Forelimb muscle (tissue), 1 donor: ENCODE results near the gene OPRL1. TPM values are rescaled to one million over a fixed set of nuclear protein-coding genes. Genes with fewer than 3 reads are reported as not detected.

Source experiments
- DNase-seq: peaks from one replicate; pipeline ENCODE4 v3.0.0-alpha.2; 2013; ENCODE audit warnings: low read depth
- polyA plus RNA-seq: library from polyadenylated mRNA; unstranded; fragments of 120-200 nt; gene quantifications from one replicate; pipeline ENCODE4 v1.2.1, GENCODE V29; 2013; ENCODE audit not compliant: insufficient read length

The OPRL1 gene
- polyA plus RNA-seq, 1 donor: 1.1 TPM

GRCh38 chr20:64102647-64103354 lies 22.9 kb downstream of the OPRL1 start:
- no peak for DNase-seq

GRCh38 chr20:64103871-64104666 lies 24.2 kb downstream of the OPRL1 start:
- DNase-seq: no peak

DNA sequence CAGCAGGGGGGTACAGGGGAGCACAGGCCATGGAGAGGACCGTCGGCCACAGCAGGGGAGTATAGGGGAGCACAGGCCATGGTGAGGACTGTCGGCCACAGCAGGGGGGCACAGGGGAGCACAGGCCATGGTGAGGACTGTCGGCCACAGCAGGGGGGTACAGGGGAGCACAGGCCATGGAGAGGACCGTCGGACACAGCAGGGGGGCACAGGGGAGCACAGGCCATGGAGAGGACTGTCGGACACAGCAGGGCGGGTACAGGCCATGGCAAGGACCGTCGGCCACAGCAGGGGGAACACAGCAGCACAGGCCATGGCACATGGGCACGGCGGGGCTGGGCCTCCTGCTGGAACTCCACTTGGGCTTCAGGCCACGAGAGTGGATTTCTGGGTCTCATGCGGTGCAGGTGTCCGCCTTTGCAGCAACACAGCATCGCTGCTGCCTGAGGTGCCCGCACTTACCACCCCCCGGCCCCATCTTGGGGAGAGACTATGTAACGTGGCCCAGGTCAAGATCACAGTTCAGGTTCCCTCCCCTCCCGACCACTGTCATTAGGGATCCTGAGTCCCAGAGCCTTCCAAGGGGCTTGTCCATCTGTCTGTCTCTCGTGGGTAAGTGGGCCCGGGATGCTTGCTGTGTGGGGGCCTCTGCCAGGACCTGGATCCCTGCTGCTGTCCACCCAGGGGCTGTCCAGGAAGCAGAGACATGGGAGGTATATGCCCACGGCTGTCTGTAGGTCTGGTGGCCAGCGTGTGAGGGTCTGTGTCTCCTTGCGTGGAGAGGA lies 25.0 kb downstream of the OPRL1 start:
- no peak for DNase-seq

- no peak for DNase-seq
Measured at GRCh38 chr20:64105846-64106434, 26.1 kb downstream of the OPRL1 start.

DNA sequence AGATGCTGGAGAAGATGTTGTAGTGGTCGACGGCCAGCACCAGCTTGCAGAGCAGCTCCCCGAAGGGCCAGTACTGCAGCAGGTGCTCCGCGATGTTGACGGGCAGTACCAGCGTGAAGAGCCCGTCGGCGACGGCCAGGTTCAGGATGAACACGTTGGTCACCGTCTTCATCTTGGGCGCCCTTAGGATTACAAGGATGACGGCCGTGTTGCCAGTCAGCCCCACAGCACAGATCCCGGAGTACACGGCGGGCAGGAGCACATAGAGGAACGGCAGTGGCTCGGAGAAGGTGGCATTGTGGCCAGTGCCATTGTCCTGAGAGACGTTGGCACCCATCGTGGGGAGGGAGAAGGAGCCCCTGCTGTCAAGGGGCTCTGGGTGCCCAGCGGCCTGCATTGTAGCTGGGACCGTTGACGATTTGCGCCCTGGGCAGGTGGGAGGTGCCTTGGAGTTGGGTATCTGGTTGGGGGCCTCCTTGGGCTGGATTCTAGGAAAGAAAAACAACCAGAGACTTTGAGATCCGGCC lies 26.6 kb downstream of the OPRL1 start:
- no peak for DNase-seq

DNA sequence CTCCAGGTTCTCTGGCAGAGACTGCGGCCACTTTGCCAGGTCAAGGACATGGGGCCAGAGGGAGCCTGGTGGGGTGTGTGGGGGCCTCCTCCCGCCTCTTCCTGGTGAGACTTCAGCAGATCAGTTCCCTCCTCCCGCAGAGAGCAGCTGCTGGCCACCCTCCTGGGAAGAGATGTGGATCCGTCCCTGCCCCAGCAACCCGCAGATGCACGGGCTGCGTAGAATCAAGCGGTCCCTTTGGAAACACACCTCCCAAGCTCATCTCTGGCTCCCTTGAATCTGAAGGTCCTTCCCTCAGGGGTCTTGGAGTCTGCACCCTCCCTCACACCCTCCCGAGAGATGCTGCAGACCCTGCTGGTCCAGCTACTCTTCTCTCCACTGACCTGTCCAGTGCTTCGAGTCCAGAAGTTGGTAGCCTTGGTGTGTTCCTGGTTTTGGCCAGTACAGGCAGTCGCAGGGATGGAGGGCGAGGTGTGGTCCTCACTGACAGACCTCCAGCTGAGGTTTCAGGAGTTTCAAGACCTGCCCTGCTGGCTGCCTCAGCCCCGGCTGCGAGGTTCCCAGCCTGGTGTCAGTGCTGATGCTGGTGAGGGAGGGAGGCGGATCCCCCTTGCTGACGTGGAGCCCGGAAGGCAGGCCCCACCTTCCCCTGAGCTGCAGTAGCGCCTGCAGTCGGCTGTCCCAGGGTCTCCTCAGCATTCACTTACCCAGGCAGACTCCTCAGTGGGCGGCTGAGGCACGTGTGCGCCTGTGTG lies 27.3 kb downstream of the OPRL1 start, which contains the start of gene NPBWR2:
Gene NPBWR2, minus strand, starts transcription at position 585 of the 755 bp plus-strand sequence. CDS start 734 bp downstream, outside the sequence.
- DNase-seq: no peak

GRCh38 chr20:64107736-64108457 lies 28.0 kb downstream of the OPRL1 start:
- DNase-seq: no peak

DNA sequence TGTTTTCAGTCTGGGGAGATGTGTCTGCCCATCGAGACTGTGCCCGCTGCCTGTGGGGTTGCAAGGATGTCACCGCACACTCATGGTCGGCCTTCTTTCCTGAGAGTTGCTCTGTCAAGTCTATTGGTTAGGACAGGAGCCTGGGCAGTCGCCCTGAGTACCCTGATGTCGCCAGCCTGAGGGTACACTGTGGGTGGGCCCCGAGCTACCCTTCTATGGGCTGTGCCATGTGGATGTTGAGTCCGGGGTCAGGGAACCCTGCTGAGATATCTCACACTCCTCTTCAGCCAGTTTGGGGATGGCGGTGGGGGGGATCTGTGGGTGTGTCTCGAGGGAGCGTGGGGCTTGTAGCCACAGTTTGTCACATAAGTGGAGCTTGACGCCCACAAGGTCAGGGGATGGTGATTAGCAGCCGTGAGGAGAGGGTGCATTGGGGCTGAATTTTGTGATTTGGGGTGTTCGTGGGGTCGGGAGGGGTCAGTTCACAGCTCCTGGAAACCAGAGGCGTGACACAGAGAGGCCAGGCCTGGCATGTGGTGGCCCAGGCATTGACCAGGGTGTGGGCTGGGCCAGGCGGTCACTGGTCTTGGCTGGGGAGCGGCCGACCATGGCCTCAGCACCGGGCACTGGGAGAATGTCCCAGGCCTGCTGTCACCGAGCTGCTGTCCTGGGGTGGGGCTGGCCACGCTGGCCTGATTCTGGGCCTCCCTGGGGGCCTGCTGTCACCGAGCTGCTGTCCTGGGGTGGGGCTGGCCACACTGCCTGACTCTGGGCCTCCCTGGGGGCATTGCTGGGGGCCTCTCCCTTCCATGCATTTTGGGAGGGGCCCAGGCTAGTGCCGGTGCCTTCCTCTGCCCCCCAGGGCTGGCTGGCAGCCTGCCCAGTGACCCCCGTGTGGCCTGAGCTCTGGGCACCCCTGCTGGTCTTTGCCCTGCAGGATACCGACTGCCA lies 29.1 kb downstream of the OPRL1 start:
- DNase-seq: no peak

DNA sequence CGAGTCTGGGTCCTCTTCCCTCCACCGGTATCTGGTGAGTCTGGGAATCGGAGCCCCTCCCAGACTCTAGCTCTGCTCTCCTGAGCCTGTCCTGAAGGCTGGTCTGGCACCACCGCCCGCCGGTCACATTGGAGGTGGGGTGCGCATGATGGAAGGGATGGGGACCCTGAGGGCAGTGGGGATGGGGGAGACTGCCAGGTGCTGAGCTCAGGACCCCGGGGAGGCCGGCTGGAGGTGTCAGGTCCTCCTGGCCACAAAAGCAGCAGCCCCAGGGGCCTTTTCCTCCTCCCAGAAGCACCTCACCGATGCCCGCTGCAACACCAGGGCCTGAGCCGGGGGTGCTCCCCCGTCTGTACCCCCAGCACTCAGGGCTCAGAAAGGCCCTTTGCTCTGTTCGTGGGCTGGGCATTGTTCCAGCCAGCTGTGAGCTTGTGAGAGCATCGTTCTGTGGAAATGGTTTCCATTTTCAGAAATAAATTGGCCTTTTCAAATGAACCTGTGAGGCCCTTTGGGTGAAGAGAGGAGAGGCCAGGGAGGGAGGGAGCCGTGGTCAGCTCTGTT lies 30.0 kb downstream of the OPRL1 start:
- no peak for DNase-seq

DNA sequence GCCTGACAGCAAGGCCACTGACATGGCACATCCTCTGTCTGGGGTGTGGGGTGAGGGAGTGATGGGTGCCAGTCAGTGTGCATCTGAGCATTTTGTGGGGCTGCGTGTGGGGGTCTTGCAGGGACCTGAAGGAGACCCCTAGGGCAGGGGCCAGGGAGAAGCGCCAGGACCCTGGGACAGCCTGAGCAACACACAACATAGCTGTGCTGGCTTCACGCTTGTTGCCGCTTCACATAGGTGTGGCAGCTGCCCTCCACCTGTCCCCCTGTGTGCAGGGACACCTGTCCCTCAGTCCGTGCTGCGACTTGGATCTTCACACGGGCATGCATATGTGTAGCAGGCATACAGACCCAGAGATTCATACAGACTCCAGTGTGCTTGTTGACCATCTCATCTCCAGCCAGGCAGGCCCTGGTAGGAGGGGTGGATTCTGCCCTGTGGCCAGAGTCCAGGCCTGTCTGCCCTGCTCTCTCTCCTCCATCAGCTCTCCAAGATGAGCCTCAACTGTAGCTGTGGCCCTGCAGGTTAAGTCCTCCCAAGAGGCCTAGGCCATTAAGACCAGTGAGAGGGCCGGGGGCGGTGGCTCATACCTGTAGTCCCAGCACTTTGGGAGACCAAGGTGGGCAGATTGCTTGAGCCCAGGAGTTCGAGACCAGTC lies 30.7 kb downstream of the OPRL1 start:
- no peak for DNase-seq

- DNase-seq: no peak
Measured at GRCh38 chr20:64111841-64112641, 32.2 kb downstream of the OPRL1 start.

- no peak for DNase-seq
Measured at GRCh38 chr20:64112691-64113443, 33.0 kb downstream of the OPRL1 start.

DNA sequence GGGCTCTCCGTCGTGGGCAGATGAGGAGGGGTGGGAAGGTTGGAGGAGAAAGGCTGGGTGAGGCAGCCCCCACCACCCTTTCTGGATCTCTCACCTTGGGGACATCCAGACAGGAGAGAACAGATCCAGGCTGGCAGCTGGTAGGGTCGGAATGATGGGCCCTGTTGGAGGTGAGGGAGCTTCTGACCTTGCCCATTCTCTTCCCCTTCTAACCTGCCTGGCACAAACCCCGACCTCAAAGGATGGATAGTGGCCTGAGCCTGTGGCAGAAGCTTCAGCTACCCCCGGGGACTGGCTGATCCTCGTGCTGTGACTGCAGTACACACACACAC lies 33.5 kb downstream of the OPRL1 start:
- no peak for DNase-seq

DNA sequence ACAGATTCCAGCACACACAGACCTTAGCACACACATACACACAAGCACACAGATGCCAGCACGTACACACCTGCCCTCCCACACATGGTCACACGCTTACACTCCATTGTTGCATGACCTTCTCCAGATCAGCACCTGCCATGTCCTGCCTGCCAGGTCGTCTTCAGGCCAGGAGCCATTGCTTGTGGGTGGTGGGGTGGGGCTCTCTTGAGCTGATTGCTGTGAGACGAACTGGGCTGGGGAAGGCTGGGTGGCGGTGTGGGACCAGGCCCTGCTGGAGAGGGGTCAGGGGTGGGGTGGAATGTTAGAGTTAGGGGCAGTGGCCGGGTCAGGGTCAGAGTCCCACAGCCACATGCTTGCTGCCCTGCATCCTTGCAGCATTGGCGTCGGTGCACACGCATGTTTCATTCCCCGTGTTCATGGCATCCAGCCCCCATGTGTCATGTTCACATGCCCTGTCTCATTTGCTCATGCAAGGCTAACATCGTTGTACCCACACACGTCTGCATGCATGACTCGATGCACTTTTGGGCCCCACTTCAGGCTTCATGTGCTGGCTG lies 34.0 kb downstream of the OPRL1 start:
- DNase-seq: no peak

DNA sequence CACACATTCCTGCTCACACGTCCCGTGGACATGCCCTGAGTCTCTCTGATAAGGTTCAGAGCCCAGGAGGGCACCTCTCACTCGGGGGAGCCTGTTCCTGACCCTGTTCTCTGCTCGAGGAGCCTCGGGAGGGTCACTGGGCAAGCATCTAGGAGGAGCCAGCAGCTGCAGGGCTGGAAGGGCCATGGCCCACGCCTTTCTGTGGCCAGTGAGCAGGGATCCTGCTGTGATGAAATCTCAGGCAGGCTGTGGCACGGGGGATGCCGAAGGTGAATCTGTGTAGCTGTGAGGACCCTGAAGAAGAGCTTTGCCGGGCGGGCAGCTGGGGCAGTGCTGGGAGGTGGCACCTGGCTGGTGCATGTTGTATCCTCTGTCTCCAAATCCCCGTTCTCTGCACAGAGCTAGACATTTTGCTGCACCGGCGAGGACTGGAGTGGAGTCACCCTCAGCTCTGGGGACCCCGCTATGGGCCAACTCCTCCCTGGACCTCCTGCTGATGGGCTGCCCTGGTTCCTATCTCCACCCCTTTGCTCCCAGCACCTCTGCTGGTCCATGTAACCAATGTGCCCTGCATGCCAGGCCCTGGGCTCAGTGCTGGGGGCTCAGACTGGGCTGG lies 34.6 kb downstream of the OPRL1 start:
- DNase-seq: no peak
